HAP-1 (cell line): Measurements from ENCODE around the gene MRAS.
A peak's percentile ranks its signal among the peaks of the same experiment; 100 is the strongest.

Experiments
- DNase-seq, 2 experiments: peaks; one replicate each; pipeline ENCODE4 v3.0.0-alpha.2; 2016 to 2020; ENCODE audit warnings: low spot score in 2 of 2
- H3K27me3 ChIP-seq: fragments of 250-450 bp; sonication (Bioruptor Pico); 2 replicates; pipeline ENCODE4 v1.5.1; 2020; ENCODE audit warnings: low read depth, mild to moderate bottlenecking, moderate library complexity
- H3K36me3 ChIP-seq: fragments of 250-450 bp; sonication (Bioruptor Pico); replicated peaks from 2 replicates; pipeline ENCODE4 v1.5.1; 2020; ENCODE audit warnings: mild to moderate bottlenecking
- H3K4me1 ChIP-seq: fragments of 250-450 bp; sonication (Bioruptor Pico); 2 replicates; pipeline ENCODE4 v1.5.1; 2020; ENCODE audit warnings: mild to moderate bottlenecking
- H3K4me3 ChIP-seq: fragments of 250-450 bp; sonication (Bioruptor Pico); 2 replicates; pipeline ENCODE4 v1.5.1; 2020; ENCODE audit warnings: mild to moderate bottlenecking, moderate library complexity
- H3K9me3 ChIP-seq: fragments of 250-450 bp; sonication (Bioruptor Pico); 2 replicates; pipeline ENCODE4 v1.5.1; 2020; ENCODE audit warnings: mild to moderate bottlenecking, moderate library complexity
- in situ Hi-C: fragments of 300-500 bp; cut with MboI; formaldehyde crosslinking; loops from 3 replicates; pipeline ENCODE4 v1.14.3; 2020; ENCODE audit warnings: low sequenced_read_pairs, inconsistent platforms, mixed read lengths

The MRAS gene

DNA sequence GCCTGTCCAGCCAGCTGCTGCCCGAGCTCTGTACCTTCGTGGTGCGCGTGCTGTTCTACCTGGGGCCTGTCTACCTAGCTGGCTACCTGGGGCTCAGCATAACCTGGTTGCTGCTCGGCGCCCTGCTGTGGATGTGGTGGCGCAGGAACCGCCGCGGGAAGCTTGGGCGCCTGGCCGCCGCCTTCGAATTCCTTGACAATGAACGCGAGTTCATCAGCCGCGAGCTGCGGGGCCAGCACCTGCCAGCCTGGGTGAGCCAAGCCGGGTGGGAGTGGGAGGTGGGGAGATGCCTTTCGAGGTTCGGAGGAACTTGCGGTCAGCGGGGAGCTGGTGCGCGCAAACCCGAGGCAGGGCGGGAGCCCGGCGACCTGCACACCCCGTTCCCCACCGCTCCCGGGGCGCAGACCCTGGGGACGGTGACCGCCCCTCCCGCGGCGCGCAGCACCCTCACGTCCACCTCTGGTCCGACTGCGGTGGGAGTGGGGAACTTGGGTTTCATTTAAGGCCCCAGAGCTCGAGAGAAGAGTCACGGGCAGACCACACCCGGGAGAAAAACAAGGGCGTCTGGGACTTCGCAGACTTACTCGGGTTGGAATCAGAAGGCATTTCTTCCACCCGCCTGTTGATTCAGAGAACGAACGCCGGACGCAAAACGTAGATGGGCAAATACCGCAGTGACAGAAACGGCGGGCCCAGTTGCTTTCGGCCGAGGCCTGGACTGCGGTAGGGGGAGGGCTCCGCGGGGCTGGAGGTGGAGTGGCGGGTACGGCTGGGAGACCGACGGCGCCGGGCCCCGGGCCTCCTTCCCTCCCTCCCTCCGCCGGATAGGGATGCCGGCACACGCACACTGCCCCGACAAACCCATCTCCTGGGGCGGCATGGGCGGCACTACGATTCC lies 86.7 kb downstream of the MRAS start:
- peak in 1 of 2 experiments; percentile 38 for DNase-seq
- Histone ChIP-seq H3K4me1 (no peaks in the 10 kb centered on the region; the same call in 1 of the 2 replicates), H3K9me3 (peaks cover 5% of the 10 kb centered on the region; the same call in 1 of the 2 replicates), H3K36me3 (no peaks in the 10 kb centered on the region), H3K27me3 (no peaks in the 10 kb centered on the region), H3K4me3 (peak overlapping the region; percentile 32)
- in situ Hi-C loops: no loop called here

- in situ Hi-C loops: no loop called here
- no peaks in the 10 kb centered on the region for H3K27me3 ChIP-seq
- H3K4me3 ChIP-seq: no peak overlapping the region
These were observed 87.5 kb downstream of the MRAS start for GRCh38 chr3:138435840-138436239.

GRCh38 chr3:138437281-138437680 lies 88.9 kb downstream of the MRAS start:
- Histone ChIP-seq H3K4me1 (no peaks in the 10 kb centered on the region; the same call in 1 of the 2 replicates), H3K36me3 (no peaks in the 10 kb centered on the region), H3K4me3 (no peak overlapping the region), H3K27me3 (no peaks in the 10 kb centered on the region), H3K9me3 (peaks cover 5% of the 10 kb centered on the region; the same call in 1 of the 2 replicates)
- in situ Hi-C loops: no loop called here
- no peak for DNase-seq

More at GRCh38 chr3:138435840-138436239, 87.5 kb downstream of the MRAS start:
- DNase-seq: no peak
- Histone ChIP-seq H3K36me3 (no peaks in the 10 kb centered on the region), H3K4me1 (no peaks in the 10 kb centered on the region; the same call in 1 of the 2 replicates), H3K9me3 (peaks cover 5% of the 10 kb centered on the region; the same call in 1 of the 2 replicates)

DNA sequence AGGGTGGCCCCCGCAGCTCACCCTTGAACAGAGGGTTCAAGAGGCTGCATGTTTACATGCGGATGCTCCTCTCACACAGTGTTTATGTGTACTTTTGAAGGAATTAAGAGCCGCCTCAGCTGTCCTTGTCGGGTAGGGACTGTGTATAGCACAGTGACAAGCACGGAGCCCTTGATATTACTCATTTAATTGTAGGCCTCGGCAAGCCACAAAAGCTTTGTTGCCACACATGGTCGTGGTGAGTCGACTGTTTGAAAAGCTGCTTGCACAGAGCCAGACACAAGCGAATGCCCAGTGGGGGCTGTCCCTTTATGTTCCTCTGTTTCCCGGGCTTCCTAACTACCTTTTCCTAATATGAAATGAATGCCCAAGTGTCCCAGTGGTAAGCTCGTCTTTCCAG lies 90.5 kb downstream of the MRAS start:
- Histone ChIP-seq H3K9me3 (peaks cover 3% of the 10 kb centered on the region; the same call in 1 of the 2 replicates), H3K36me3 (no peaks in the 10 kb centered on the region), H3K27me3 (no peaks in the 10 kb centered on the region), H3K4me3 (no peak overlapping the region), H3K4me1 (no peaks in the 10 kb centered on the region; the same call in 1 of the 2 replicates)
- no peak for DNase-seq
- in situ Hi-C loops: no loop called here

- in situ Hi-C loops: no loop called here
- H3K4me3 ChIP-seq: no peak overlapping the region
- no peaks in the 10 kb centered on the region for H3K27me3 ChIP-seq
- DNase-seq: no peak
- no peaks in the 10 kb centered on the region; the same call in 1 of the 2 replicates for H3K4me1 ChIP-seq
- H3K36me3 ChIP-seq: no peaks in the 10 kb centered on the region
- no peaks in the 10 kb centered on the region for H3K9me3 ChIP-seq
These were observed 91.3 kb downstream of the MRAS start for GRCh38 chr3:138439646-138440045.

DNA sequence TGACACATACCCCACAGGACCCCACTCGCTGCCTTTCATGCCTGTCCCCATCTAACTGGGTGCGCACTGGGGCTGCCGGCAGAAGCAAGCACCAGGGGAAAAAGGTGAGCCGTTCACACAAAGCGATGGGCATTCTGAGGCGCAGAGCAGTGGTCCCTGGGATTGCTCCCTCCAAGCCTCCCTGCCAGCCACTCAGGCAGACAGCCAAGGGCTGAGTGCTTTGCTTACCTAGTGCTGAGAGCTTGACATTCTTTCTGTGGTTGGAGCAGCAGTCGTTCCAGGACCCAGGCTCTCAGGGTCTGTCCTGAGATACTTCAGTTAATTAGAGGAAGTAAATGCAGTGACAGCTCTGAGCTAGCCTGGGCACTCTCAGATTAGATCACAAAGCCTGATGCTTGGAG lies 91.7 kb downstream of the MRAS start:
- in situ Hi-C loops: no loop called here

GRCh38 chr3:138440596-138440995 lies 92.2 kb downstream of the MRAS start:
- Histone ChIP-seq H3K9me3 (no peaks in the 10 kb centered on the region), H3K27me3 (no peaks in the 10 kb centered on the region), H3K4me3 (no peak overlapping the region), H3K36me3 (no peaks in the 10 kb centered on the region), H3K4me1 (no peaks in the 10 kb centered on the region; the same call in 1 of the 2 replicates)
- in situ Hi-C loops: no loop called here
- DNase-seq: no peak

More for the DNA sequence above, 91.7 kb downstream of the MRAS start:
- Histone ChIP-seq H3K36me3 (no peaks in the 10 kb centered on the region), H3K4me3 (no peak overlapping the region), H3K27me3 (no peaks in the 10 kb centered on the region), H3K9me3 (no peaks in the 10 kb centered on the region), H3K4me1 (no peaks in the 10 kb centered on the region; the same call in 1 of the 2 replicates)
- no peak for DNase-seq

- Histone ChIP-seq H3K36me3 (no peaks in the 10 kb centered on the region), H3K9me3 (no peaks in the 10 kb centered on the region), H3K27me3 (no peaks in the 10 kb centered on the region), H3K4me1 (no peaks in the 10 kb centered on the region), H3K4me3 (no peak overlapping the region)
- no peak for DNase-seq
- in situ Hi-C loops: no loop called here
These were observed 92.9 kb downstream of the MRAS start for GRCh38 chr3:138441256-138441655.

DNA sequence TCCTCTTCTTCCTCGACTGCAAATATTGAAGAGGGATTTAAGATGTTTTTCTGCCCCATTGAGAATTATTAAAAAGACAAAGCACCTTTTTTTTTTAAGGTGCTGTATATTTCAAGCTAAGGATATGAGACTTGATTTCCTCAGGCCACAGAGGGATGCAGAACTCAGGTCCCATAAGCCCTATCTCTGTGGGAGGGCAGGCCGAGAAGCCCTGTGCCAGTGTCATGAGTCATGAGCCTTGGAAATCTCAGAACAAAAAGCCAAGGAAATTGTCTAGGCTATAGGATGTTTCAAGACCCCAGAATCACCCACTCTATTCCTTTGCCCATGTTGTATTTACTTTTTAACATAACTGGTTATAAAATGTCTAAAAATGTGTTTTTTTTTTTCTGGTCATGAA lies 93.4 kb downstream of the MRAS start:
- in situ Hi-C loops: no loop called here
- no peak for DNase-seq
- no peaks in the 10 kb centered on the region for H3K4me1 ChIP-seq
- H3K27me3 ChIP-seq: no peaks in the 10 kb centered on the region
- H3K36me3 ChIP-seq: no peaks in the 10 kb centered on the region
- no peak overlapping the region for H3K4me3 ChIP-seq
- H3K9me3 ChIP-seq: no peaks in the 10 kb centered on the region

- H3K4me3 ChIP-seq: no peak overlapping the region
- no peaks in the 10 kb centered on the region for H3K36me3 ChIP-seq
- no peaks in the 10 kb centered on the region for H3K27me3 ChIP-seq
- H3K4me1 ChIP-seq: no peaks in the 10 kb centered on the region
- no peaks in the 10 kb centered on the region for H3K9me3 ChIP-seq
- peak in 1 of 2 experiments; percentile 35 for DNase-seq
- in situ Hi-C loops: no loop called here
These were observed 94.1 kb downstream of the MRAS start for GRCh38 chr3:138442433-138442832.

DNA sequence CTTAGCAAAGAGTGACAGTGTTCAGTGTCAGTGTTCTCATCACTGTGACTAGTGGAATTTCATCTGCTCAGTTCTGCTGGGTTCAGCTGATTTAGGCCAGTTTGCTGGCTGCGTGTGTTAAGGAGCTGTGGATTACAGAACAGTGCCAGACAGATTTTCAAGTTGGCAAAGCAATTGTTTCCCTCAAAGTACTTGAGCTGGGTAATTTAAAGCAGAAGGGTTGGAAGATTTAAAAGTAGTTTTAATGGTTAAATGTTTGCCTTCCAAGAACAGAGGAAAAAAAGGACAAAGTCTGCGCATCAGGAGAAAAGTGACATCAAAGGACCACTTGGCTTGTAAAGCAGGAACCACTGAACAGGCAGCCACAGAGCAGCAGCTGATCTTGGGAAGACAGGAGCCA lies 94.7 kb downstream of the MRAS start:
- Histone ChIP-seq H3K4me3 (no peak overlapping the region), H3K9me3 (no peaks in the 10 kb centered on the region), H3K36me3 (no peaks in the 10 kb centered on the region), H3K4me1 (no peaks in the 10 kb centered on the region), H3K27me3 (no peaks in the 10 kb centered on the region)
- in situ Hi-C loops: no loop called here
- no peak for DNase-seq

DNA sequence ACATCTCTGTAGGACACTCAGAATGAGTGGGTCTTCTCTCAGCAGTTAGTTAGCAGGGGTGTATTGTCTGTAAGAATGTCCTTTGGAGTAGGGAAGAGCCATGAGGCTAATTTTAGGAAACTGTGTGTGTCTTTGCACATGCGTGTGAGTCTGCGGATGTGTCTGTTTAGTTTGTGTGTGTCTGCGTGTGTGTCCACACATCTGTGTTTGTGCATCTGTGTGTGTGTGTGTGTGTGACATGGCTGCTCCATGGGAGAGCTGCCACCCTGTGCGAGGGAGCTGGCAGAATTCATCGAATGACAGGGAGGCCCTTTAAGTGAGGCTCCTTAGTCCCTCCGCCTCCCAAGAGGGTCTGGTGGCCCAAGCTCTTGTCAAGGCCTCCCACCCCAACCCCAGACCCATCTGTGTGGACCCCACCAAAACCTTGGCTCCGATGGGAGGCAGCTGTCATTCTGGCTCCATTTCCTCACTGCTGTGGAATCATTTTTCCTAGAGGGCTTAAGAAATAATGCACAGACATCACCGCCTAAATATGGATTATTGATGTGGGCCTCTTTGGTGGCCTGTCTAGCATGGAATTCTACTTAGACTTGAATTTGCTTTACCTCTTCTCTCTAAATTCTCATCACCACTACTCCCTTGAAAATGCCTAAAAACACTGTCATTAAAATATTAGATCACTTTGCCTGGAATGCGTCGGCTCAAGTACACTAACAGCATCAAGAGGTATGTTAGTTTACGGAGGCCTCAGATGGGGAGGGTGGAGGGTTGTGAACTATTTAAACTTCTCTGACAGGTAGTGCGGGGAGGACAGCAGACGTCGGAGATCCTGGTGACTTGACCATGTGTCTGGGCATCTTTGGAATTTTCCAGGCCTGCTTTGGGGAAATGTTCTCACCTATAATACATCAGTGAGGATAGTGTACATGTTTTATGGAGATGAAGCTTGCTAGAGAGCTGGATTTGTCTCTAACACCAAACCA lies 95.4 kb downstream of the MRAS start:
- Histone ChIP-seq H3K27me3 (no peaks in the 10 kb centered on the region), H3K4me1 (no peaks in the 10 kb centered on the region), H3K36me3 (no peaks in the 10 kb centered on the region), H3K9me3 (no peaks in the 10 kb centered on the region), H3K4me3 (no peak overlapping the region)
- DNase-seq: no peak
- in situ Hi-C loops: no loop called here

- DNase-seq: no peak
- Histone ChIP-seq H3K27me3 (no peaks in the 10 kb centered on the region), H3K4me1 (no peaks in the 10 kb centered on the region), H3K36me3 (no peaks in the 10 kb centered on the region), H3K4me3 (no peak overlapping the region), H3K9me3 (no peaks in the 10 kb centered on the region)
- in situ Hi-C loops: no loop called here
These were observed 96.9 kb downstream of the MRAS start for GRCh38 chr3:138445236-138445635.
